DND-41 (cell line): ENCODE measurements around the gene LAPTM5.

ENCODE experiments used
- EZH2 ChIP-seq: IDR thresholded peaks from 3 replicates; pipeline ENCODE4 v1.6.1; 2012; ENCODE audit warnings: borderline replicate concordance, low read depth, mild to moderate bottlenecking, moderate library complexity, low read length, inconsistent platforms; ENCODE audit not compliant: severe bottlenecking
- TF ChIP-seq, protein P1 (sequence below): IDR thresholded peaks from 2 replicates; pipeline ENCODE4 v1.5.1; 2012; ENCODE audit warnings: borderline replicate concordance, low read length, moderate library complexity, mild to moderate bottlenecking; ENCODE audit not compliant: poor library complexity, severe bottlenecking; ENCODE audit errors: extremely low read depth

DNA sequence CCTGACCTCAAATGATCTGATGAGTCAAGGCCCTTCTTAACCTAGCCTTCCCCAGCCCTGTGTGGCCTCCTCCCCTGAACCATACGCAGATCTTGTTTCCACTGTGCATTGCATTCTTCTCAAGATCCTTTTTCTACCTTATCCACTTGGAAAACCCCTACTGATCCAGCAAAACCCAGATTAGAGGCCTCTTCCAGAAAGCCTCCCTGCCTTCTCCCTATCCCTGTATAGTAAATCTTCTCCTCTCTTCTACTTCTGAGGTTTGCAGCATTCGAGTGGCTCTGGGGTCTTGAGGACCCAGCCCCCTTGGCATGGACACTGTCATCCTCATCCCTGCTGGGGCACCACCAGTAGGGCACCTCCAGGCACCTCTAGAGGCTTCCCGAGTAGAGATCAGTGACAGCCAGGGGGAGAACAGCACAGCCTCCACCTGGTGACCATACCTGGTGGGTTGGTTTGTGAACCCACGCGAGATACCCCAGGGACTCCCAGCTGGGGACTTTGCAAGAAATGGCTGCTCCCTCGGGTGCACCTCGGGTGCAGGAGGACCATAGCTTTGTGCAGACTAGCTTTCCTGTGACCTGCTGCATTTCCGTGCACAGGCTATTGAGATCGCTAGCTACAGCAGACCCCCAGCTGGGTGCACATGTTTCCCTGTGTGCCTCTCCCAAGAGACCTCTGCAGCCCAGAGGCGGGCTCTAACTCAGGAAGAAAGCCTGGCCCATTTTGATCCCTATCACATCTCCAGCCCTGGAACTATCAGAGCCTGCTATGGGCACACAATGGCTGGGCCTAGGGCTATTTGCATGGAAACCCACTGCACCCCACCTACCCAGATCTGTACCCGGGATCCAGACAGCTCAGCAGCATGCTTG lies 68.4 kb downstream of the LAPTM5 start:
- TF ChIP-seq, protein P1, sequence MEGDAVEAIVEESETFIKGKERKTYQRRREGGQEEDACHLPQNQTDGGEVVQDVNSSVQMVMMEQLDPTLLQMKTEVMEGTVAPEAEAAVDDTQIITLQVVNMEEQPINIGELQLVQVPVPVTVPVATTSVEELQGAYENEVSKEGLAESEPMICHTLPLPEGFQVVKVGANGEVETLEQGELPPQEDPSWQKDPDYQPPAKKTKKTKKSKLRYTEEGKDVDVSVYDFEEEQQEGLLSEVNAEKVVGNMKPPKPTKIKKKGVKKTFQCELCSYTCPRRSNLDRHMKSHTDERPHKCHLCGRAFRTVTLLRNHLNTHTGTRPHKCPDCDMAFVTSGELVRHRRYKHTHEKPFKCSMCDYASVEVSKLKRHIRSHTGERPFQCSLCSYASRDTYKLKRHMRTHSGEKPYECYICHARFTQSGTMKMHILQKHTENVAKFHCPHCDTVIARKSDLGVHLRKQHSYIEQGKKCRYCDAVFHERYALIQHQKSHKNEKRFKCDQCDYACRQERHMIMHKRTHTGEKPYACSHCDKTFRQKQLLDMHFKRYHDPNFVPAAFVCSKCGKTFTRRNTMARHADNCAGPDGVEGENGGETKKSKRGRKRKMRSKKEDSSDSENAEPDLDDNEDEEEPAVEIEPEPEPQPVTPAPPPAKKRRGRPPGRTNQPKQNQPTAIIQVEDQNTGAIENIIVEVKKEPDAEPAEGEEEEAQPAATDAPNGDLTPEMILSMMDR = no peak
- TF ChIP-seq EZH2 = no peak
